Breast epithelium (tissue), 3 donors: ENCODE measurements around the gene GREB1.

Source experiments
- POLR2A ChIP-seq: fragments of 450-650 bp; IDR thresholded peaks from one replicate; pipeline ENCODE4 v1.6.1; 2016; ENCODE audit warnings: antibody characterized with exemption, mild to moderate bottlenecking, moderate library complexity
- TF ChIP-seq, protein P1 (sequence below), 3 donors: fragments of 450-650 bp; IDR thresholded peaks; one replicate each; pipeline ENCODE4 v1.5.1; 2016 to 2017; ENCODE audit warnings: antibody characterized with exemption in 3 of 3, mild to moderate bottlenecking in 3 of 3, moderate library complexity in 3 of 3

- no peak for TF ChIP-seq POLR2A
- TF ChIP-seq, protein P1, sequence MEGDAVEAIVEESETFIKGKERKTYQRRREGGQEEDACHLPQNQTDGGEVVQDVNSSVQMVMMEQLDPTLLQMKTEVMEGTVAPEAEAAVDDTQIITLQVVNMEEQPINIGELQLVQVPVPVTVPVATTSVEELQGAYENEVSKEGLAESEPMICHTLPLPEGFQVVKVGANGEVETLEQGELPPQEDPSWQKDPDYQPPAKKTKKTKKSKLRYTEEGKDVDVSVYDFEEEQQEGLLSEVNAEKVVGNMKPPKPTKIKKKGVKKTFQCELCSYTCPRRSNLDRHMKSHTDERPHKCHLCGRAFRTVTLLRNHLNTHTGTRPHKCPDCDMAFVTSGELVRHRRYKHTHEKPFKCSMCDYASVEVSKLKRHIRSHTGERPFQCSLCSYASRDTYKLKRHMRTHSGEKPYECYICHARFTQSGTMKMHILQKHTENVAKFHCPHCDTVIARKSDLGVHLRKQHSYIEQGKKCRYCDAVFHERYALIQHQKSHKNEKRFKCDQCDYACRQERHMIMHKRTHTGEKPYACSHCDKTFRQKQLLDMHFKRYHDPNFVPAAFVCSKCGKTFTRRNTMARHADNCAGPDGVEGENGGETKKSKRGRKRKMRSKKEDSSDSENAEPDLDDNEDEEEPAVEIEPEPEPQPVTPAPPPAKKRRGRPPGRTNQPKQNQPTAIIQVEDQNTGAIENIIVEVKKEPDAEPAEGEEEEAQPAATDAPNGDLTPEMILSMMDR (IDR thresholded peaks at IDR 0.05), result no peak
These were observed 4.1 kb downstream of the GREB1 start for GRCh38 chr2:11537951-11538350.
